ENCODE measurements around the gene SLAIN1.

DNA sequence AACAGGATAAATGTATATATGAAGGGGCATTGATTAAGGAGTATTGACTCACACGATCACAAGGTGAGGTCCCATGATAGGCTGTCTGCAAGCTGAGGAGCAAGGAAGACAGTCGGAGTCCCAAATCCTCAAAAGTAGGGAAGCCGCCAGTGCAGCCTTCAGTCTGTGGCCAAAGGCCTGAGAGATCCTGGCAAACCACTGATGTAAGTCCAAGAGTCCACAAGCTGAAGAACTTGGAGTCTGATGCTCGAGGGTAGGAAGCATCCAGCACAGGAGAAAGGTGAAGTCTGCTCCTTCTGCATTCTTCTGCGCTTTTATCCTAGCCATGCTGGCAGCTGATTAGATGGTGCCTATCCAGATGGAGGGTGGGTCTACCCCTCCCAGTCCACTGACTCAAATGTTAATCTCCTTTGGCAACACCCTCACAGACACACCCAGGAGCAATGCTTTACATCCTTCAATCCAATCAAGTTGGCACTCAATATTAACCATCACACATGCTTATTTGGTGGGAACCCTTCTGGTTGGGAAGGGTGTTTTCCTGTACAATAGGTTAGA lies 55.1 kb downstream of the SLAIN1 start:
- TF ChIP-seq POLR2A (IDR thresholded peaks at IDR 0.05; ENCODE audit: low read length), result no peak
- TF ChIP-seq GATA1 (IDR thresholded peaks at IDR 0.05; ENCODE audit: low read depth, low read length), result no peak

All from erythroblast (primary cell).